ENCODE measurements around the gene DPRX.

The DPRX gene

DNA sequence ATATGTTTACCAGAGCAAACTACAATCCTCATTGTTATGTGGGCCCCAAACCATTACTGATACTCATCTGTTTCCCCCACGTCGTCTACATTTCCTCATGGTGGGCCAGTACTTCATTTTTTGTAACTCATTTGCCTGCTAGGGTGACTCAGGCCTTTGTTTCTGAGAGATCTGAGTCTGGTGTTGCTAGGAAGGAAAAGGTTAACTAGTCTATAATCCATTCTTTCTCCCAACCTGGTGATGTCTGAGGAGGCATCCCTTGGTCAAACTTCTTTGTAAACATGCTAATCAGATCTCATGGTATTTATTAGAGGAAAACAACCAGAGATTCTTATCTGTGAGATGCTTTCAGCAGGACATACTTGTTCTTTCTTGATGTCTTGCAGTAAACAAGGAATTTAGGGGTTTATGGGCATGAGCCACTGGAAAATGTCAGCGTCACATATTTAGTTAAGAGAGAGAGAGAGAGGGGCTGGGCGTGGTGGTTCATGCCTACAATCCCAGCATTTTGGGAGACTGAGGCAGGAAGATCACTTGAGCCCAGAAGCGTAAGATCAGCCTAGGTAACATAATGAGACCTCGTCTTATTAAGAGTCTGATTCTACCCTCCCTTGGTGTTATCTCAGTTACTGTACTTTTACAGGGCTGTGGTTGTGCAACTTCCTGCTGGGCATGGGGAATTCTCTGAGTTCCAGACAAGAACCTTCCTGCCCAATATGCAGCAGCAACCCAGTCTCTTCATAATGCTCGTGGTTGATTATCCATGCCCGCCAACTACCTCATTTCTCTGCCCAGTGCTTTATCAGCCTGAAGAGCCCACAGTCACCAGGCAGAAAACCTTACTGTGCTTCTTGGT, 9.7 kb upstream of the DPRX start:
- TF ChIP-seq, protein P1, sequence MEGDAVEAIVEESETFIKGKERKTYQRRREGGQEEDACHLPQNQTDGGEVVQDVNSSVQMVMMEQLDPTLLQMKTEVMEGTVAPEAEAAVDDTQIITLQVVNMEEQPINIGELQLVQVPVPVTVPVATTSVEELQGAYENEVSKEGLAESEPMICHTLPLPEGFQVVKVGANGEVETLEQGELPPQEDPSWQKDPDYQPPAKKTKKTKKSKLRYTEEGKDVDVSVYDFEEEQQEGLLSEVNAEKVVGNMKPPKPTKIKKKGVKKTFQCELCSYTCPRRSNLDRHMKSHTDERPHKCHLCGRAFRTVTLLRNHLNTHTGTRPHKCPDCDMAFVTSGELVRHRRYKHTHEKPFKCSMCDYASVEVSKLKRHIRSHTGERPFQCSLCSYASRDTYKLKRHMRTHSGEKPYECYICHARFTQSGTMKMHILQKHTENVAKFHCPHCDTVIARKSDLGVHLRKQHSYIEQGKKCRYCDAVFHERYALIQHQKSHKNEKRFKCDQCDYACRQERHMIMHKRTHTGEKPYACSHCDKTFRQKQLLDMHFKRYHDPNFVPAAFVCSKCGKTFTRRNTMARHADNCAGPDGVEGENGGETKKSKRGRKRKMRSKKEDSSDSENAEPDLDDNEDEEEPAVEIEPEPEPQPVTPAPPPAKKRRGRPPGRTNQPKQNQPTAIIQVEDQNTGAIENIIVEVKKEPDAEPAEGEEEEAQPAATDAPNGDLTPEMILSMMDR (IDR thresholded peaks at IDR 0.05; ENCODE audit: borderline replicate concordance, control extremely low read depth, extremely low read depth, insufficient read depth, missing control alignments) = no peak
- DNase-seq (ENCODE audit: low spot score) = no peak

DNA sequence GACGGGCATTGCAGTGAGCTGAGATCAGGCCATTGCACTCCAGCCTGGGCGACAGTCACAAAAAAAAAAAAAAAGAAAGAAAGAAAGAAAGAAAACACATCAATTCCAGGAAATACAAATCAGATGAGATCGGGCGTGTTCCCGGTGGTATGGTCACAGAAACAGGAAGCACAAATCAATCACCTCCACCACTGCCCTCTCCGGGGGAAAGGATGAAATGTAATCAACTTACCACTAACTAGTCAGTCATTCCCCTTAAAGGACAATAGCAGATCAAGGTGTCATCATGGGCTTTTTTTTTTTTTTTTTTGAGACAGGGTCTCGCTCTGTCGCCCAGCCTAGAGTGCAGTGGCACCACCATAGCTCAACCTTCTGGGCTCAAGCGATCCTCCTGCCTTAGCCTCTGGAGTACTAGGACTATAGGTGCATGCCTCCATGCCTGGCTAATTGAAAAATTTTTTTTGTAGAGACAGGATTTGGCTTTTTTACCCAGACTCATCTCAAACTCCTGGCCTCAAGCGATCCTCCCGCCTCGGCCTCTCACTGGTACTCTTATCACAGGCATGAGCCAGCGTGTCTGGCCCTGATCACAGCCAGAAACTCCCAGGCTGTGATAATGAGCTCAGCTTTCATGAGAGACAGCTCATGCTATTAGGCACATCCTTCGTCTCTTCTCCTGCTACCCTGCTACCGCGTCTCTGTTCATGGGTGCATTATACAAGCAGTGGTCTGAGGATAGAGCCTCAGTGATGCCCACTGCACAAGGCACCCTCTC, 6.8 kb upstream of the DPRX start:
- TF ChIP-seq, protein P1 (IDR thresholded peaks at IDR 0.05; ENCODE audit: borderline replicate concordance, control extremely low read depth, extremely low read depth, insufficient read depth, missing control alignments) = no peak
- in situ Hi-C loops (cut with MboI; ENCODE audit: low sequenced_read_pairs, unreplicated experiment) = no loop called here
- DNase-seq (ENCODE audit: low spot score) = no peak

More for the DNA sequence above, 9.7 kb upstream of the DPRX start:
- in situ Hi-C loops (cut with MboI; ENCODE audit: low sequenced_read_pairs, unreplicated experiment) = no loop called here

DNA sequence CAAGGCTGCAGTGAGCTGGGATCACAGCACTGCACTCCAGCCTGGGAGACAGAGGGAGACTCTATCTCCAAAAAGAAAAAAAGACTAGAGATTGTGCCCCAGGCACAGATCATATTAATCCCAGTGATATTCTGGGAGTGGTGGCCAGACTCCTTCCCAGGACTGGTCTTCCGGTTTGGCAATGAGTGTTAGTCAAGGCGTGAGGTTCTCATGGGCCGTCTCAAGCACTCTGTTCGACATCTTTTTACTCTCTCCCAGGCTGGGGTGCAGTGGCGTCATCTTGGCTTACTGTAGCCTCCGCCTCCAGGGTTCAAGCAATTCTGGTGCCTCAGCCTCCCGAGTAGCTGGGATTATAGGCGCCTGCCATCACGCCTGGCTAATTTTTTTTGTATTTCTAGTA, 5.3 kb upstream of the DPRX start:
- TF ChIP-seq, protein P1 (IDR thresholded peaks at IDR 0.05; ENCODE audit: borderline replicate concordance, control extremely low read depth, extremely low read depth, insufficient read depth, missing control alignments) = no peak
- in situ Hi-C loops (cut with MboI; ENCODE audit: low sequenced_read_pairs, unreplicated experiment) = no loop called here
- DNase-seq (ENCODE audit: low spot score) = no peak

DNA sequence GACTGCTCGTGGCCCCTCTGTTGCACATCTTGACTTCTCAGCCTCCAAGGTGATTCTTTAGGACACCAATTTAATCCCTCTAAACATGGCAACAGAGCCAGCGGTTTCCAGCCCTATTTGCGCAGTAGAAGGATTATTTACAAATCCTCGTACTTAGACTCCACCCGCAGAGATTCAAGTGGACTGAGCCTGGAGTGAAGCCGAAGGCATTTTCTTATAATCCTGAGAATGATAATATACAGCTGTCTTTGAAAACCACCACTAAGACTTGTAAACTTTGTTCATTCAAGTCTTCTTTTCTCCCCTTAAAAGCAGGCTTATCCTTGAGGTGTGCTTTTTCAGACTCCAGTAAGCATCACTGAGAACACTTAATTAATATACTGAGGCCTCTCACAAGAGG, 4.8 kb upstream of the DPRX start:
- DNase-seq (ENCODE audit: low spot score) = no peak

DNA sequence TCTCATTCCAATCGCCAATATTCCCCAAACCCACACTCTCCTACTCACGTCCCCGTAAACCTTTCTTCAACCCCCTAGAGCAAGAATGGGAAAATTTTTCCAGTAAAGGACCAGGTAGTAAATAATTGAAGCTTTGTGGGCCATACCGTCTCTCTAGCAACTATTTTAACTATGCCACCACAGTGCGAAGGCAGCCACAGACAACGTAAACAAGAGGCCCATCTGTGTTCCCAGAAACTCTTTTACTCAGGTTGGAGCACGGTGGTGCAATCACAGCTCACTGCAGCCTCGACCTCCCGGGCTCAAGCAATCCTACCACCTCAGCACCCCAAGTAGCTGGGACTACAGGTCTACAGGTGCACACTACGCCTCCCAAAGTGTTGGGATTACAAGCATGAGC, 3.0 kb downstream of the DPRX start:
- TF ChIP-seq, protein P1 (IDR thresholded peaks at IDR 0.05; ENCODE audit: borderline replicate concordance, control extremely low read depth, extremely low read depth, insufficient read depth, missing control alignments) = no peak
- DNase-seq (ENCODE audit: low spot score) = no peak
- in situ Hi-C loops (cut with MboI; ENCODE audit: low sequenced_read_pairs, unreplicated experiment) = no loop called here

More for the DNA sequence above, 4.8 kb upstream of the DPRX start:
- TF ChIP-seq, protein P1 (IDR thresholded peaks at IDR 0.05; ENCODE audit: borderline replicate concordance, control extremely low read depth, extremely low read depth, insufficient read depth, missing control alignments) = no peak
- in situ Hi-C loops (cut with MboI; ENCODE audit: low sequenced_read_pairs, unreplicated experiment) = no loop called here

DNA sequence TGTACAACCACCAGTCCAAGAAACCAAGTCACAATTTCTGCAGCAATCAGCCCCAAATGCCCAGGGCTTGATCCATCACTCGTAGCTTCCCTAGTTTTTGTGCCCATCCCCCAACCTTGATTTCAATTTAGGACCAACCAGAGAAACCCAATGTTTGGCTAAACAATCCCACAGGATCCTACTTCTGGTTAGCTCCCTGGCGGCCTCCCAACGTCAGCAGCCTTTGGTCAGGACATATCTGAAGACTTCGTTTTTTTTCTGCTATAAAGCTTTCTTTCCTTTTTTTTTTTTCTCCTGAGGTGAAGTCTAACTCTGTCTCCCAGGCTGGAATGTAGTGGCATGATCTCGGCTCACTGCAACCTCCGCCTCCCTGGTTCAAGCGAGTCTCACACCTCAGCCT, 7.7 kb downstream of the DPRX start:
- DNase-seq (ENCODE audit: low spot score) = no peak
- in situ Hi-C loops (cut with MboI; ENCODE audit: low sequenced_read_pairs, unreplicated experiment) = no loop called here
- TF ChIP-seq, protein P1 (IDR thresholded peaks at IDR 0.05; ENCODE audit: borderline replicate concordance, control extremely low read depth, extremely low read depth, insufficient read depth, missing control alignments) = no peak

All from GM13976 (cell line).